Ascending aorta (tissue), 2 donors: ENCODE results near the gene ABCB8. TPM values are rescaled to one million over a fixed set of nuclear protein-coding genes. Genes with fewer than 3 reads are reported as not detected.

Experiments
- DNase-seq, 2 donors: peaks; one replicate each; pipeline ENCODE4 v3.0.0-alpha.2; 2019; ENCODE audit warnings: low spot score in 2 of 2
- H3K27ac ChIP-seq, 2 donors: fragments of 200-600 bp; sonication (generic); one replicate each; pipeline ENCODE4 v1.5.1; 2016 to 2017; ENCODE audit warnings: mild to moderate bottlenecking in 1 of 2
- H3K27me3 ChIP-seq: fragments of 200-600 bp; sonication (generic); one replicate; pipeline ENCODE4 v1.5.1; 2017
- H3K36me3 ChIP-seq, 2 donors: fragments of 200-600 bp; sonication (generic); one replicate each; pipeline ENCODE4 v1.5.1; 2016
- H3K4me1 ChIP-seq, 2 donors: fragments of 200-600 bp; sonication (generic); one replicate each; pipeline ENCODE4 v1.5.1; 2016 to 2017; ENCODE audit warnings: mild to moderate bottlenecking in 1 of 2
- H3K4me3 ChIP-seq, 2 donors: fragments of 200-600 bp; sonication (generic); one replicate each; pipeline ENCODE4 v1.5.1; 2016 to 2017; ENCODE audit warnings: mild to moderate bottlenecking in 1 of 2
- H3K9me3 ChIP-seq, 2 donors: fragments of 200-600 bp; sonication (generic); one replicate each; pipeline ENCODE4 v1.5.1; 2016
- intact Hi-C: fragments of 100-400 bp; cut with DNase I; formaldehyde crosslinking; loops from one replicate; pipeline ENCODE4 v1.15.1; 2023
- total RNA-seq: library from RNA; depleted of rRNA; stranded (reverse); fragments of >200 nt; gene quantifications from one replicate; pipeline ENCODE4 v1.1.0, GENCODE V29; 2016
- TF ChIP-seq, protein P1 (sequence below), 3 experiments: fragments of 200-600 bp in 2 of 3; fragments of 450-650 bp in 1 of 3; sonication (generic) in 2 of 3; IDR thresholded peaks; one replicate each; pipeline ENCODE4 v1.5.1; 2016 to 2019; ENCODE audit warnings: antibody characterized with exemption in 3 of 3, mild to moderate bottlenecking in 1 of 3, moderate library complexity in 1 of 3

ABCB8 gene
- total RNA-seq, 1 donor from 2014 or later: 50.8 TPM

DNA sequence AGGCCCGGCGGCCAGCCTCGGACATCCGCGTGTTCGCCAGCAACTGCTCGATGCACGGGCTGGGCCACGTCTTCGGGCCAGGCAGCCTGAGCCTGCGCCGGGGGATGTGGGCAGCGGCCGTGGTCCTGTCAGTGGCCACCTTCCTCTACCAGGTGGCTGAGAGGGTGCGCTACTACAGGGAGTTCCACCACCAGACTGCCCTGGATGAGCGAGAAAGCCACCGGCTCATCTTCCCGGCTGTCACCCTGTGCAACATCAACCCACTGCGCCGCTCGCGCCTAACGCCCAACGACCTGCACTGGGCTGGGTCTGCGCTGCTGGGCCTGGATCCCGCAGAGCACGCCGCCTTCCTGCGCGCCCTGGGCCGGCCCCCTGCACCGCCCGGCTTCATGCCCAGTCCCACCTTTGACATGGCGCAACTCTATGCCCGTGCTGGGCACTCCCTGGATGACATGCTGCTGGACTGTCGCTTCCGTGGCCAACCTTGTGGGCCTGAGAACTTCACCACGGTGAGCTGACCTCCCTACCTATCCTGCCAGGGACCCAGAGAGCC lies 20.7 kb downstream of the ABCB8 start:
- Histone ChIP-seq H3K27ac (no peak overlapping the region), H3K4me3 (no peak overlapping the region), H3K27me3 (no peaks in the 10 kb centered on the region), H3K9me3 (no peaks in the 10 kb centered on the region), H3K4me1 (peaks cover 0 to 7% of the 10 kb centered on the region in 2 donors), H3K36me3 (peaks cover 0 to 7% of the 10 kb centered on the region in 2 donors)
- DNase-seq: no peak
- TF ChIP-seq, protein P1, sequence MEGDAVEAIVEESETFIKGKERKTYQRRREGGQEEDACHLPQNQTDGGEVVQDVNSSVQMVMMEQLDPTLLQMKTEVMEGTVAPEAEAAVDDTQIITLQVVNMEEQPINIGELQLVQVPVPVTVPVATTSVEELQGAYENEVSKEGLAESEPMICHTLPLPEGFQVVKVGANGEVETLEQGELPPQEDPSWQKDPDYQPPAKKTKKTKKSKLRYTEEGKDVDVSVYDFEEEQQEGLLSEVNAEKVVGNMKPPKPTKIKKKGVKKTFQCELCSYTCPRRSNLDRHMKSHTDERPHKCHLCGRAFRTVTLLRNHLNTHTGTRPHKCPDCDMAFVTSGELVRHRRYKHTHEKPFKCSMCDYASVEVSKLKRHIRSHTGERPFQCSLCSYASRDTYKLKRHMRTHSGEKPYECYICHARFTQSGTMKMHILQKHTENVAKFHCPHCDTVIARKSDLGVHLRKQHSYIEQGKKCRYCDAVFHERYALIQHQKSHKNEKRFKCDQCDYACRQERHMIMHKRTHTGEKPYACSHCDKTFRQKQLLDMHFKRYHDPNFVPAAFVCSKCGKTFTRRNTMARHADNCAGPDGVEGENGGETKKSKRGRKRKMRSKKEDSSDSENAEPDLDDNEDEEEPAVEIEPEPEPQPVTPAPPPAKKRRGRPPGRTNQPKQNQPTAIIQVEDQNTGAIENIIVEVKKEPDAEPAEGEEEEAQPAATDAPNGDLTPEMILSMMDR (IDR thresholded peaks at IDR 0.05): no peak
- intact Hi-C loops: no loop called here

DNA sequence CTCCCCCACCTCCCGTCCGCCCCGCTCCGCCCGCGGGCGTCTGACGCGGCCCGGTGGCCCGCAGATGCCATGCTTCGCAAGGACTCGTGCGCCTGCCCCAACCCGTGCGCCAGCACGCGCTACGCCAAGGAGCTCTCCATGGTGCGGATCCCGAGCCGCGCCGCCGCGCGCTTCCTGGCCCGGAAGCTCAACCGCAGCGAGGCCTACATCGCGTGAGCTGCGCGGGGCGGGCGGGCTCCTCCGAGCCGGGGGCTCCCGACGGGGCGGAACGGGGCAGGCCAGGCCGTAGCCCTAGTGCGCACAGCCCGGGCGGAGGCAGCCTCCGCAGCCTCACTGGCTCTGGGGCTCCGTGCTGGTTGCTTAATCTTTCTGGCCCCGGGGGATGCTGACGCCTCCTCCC lies 22.9 kb downstream of the ABCB8 start:
- H3K4me3 ChIP-seq: no peak overlapping the region
- H3K27me3 ChIP-seq: no peaks in the 10 kb centered on the region
- no peaks in the 10 kb centered on the region for H3K36me3 ChIP-seq
- no peaks in the 10 kb centered on the region for H3K9me3 ChIP-seq
- TF ChIP-seq, protein P1 (IDR thresholded peaks at IDR 0.05): no peak
- intact Hi-C loops: no loop called here
- DNase-seq: no peak
- peaks cover 0 to 7% of the 10 kb centered on the region in 2 donors for H3K4me1 ChIP-seq
- H3K27ac ChIP-seq: no peak overlapping the region

DNA sequence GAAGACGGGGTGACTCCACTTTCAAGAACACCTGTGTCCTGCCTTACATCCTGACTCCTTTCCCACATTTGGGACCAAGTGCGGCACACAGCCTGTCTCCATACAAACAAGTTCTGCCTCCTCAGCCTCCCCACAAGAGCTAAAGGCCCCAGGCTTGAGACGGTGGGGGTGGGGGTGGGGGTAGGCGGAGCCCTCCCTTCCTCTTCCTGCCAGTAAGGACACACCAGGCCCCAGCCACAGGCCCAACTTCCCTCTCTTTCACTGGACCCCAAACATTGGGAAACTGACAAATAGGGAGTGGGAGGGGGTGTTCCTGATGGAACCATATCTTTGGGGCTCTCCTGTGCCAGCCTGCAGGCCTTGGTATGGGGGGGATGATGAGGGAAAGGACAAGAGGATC lies 24.8 kb downstream of the ABCB8 start:
- H3K27ac ChIP-seq: no peak overlapping the region
- intact Hi-C loops: no loop called here
- DNase-seq: no peak
- TF ChIP-seq, protein P1 (IDR thresholded peaks at IDR 0.05): no peak
- H3K36me3 ChIP-seq: no peaks in the 10 kb centered on the region
- H3K27me3 ChIP-seq: no peaks in the 10 kb centered on the region
- no peak overlapping the region for H3K4me3 ChIP-seq
- H3K9me3 ChIP-seq: no peaks in the 10 kb centered on the region
- H3K4me1 ChIP-seq: peaks cover 7 to 15% of the 10 kb centered on the region in 2 donors

DNA sequence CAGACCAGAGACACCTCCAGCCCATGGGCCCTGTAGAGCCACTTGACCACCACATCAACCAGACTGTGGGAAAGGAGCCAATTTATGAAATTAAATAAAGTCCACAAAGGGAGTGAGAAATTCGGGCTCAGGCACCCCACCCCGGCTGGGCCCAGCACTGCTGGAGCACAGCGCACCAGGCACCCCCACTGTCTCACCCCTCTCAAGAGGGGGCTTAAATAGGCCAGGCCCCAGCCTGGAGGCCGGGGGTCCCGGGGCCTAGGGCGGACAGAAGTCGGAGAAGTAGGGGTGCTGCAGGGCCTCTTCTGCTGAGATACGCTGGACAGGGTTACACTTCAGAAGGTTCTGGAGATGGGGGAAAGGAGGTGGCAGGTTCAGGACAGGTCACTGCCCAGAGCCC lies 25.5 kb downstream of the ABCB8 start:
- TF ChIP-seq, protein P1 (IDR thresholded peaks at IDR 0.05): no peak
- no peaks in the 10 kb centered on the region for H3K36me3 ChIP-seq
- H3K9me3 ChIP-seq: no peaks in the 10 kb centered on the region
- no peak overlapping the region for H3K4me3 ChIP-seq
- no peak for DNase-seq
- intact Hi-C loops: no loop called here
- no peak overlapping the region for H3K27ac ChIP-seq
- H3K27me3 ChIP-seq: no peaks in the 10 kb centered on the region
- H3K4me1 ChIP-seq: peaks cover 7 to 20% of the 10 kb centered on the region in 2 donors

DNA sequence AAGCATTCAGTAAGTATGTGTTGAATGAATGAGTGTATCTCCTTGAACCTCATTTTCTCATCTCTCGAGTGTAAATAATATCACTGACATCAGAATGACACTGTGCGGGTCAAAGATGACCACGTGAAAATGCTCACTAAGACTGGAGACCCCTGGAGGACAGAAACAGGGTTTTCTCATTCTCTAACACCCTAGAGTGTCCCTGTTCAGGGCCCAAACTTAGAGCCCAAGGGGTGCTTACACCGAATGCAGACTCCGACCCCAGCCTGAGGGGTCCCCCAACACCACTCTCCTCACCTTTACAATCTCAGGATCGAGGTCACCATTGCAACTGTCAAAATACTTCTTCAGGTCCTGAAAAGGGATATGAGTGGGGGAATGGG lies 28.0 kb downstream of the ABCB8 start:
- DNase-seq: no peak
- Histone ChIP-seq H3K36me3 (no peaks in the 10 kb centered on the region), H3K9me3 (no peaks in the 10 kb centered on the region), H3K27me3 (no peaks in the 10 kb centered on the region), H3K27ac (no peak overlapping the region), H3K4me3 (no peak overlapping the region), H3K4me1 (peaks cover 13 to 29% of the 10 kb centered on the region in 2 donors)
- intact Hi-C loops: loop anchor here (2.0 kb wide), 1 partner anchor 17 kb away; no protein-coding TSS in a partner anchor
- TF ChIP-seq, protein P1 (IDR thresholded peaks at IDR 0.05): no peak
